Glutamatergic neuron (in vitro differentiated cells): ENCODE results near the gene DRGX. TPM values are rescaled to one million over a fixed set of nuclear protein-coding genes. Genes with fewer than 3 reads are reported as not detected.

Experiments used
- DNase-seq: peaks from one replicate; pipeline ENCODE4 v3.0.0; 2022
- H3K27ac Mint-ChIP-seq: one replicate; pipeline ENCODE4 v1.8.0; 2020; ENCODE audit warnings: mild to moderate bottlenecking, mixed read lengths, inconsistent platforms; ENCODE audit not compliant: unreplicated experiment
- H3K27me3 Mint-ChIP-seq: one replicate; pipeline ENCODE4 v1.8.0; 2020; ENCODE audit warnings: mild to moderate bottlenecking, moderate library complexity, mixed read lengths, inconsistent platforms; ENCODE audit not compliant: unreplicated experiment
- H3K36me3 Mint-ChIP-seq: one replicate; pipeline ENCODE4 v1.8.0; 2020; ENCODE audit warnings: mild to moderate bottlenecking, mixed read lengths, inconsistent platforms; ENCODE audit not compliant: unreplicated experiment
- H3K4me1 Mint-ChIP-seq: one replicate; pipeline ENCODE4 v1.8.0; 2020; ENCODE audit warnings: mild to moderate bottlenecking, low read depth, mixed read lengths, inconsistent platforms; ENCODE audit not compliant: unreplicated experiment
- H3K4me3 Mint-ChIP-seq: one replicate; pipeline ENCODE4 v1.8.0; 2020; ENCODE audit warnings: mild to moderate bottlenecking, mixed read lengths, inconsistent platforms; ENCODE audit not compliant: unreplicated experiment
- H3K9me3 Mint-ChIP-seq: one replicate; pipeline ENCODE4 v1.8.0; 2020; ENCODE audit warnings: mild to moderate bottlenecking, moderate library complexity, mixed read lengths, inconsistent platforms; ENCODE audit not compliant: unreplicated experiment
- total RNA-seq: library from RNA; stranded (reverse); fragmentation: NEBNext Ultra II Directional; extraction: Animal tissue kit (Norgen Biotek cat#: 25700); gene quantifications from one replicate; pipeline ENCODE4 v1.2.1, GENCODE V29; 2021; ENCODE audit not compliant: unreplicated experiment
- TF ChIP-seq, protein P1 (sequence below): fragments of 200-600 bp; sonication (generic); IDR thresholded peaks from one replicate; pipeline ENCODE4 v1.5.0; 2021; ENCODE audit not compliant: partially characterized antibody, unreplicated experiment

The DRGX gene
- total RNA-seq, 1 donor from 2014 or later = 65.2 TPM

DNA sequence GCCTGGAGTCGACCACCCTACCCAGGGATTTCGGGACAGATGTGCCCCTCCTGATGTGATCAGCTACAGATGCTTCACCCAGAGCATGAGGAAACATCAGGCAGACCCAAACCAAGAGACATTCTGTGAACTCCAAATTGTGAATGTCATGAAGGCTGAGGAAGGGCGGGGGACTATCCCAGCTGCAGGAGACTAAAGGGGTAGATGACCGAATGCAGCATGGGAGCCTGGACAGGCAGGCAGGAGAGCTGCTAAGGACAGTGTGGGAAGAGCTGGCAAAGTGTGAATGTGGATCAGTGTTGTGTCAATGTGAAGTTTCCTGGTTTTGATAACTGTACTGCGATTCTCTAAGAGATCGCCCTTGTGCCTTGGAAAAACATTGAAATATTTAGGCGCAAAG lies 19.2 kb upstream of the DRGX start:
- Mint-ChIP-seq H3K4me3 (no peak overlapping the region), H3K27me3 (peaks cover 5% of the 10 kb centered on the region), H3K4me1 (no peaks in the 10 kb centered on the region), H3K36me3 (no peaks in the 10 kb centered on the region), H3K27ac (no peak overlapping the region), H3K9me3 (peaks cover 1% of the 10 kb centered on the region)
- TF ChIP-seq, protein P1, sequence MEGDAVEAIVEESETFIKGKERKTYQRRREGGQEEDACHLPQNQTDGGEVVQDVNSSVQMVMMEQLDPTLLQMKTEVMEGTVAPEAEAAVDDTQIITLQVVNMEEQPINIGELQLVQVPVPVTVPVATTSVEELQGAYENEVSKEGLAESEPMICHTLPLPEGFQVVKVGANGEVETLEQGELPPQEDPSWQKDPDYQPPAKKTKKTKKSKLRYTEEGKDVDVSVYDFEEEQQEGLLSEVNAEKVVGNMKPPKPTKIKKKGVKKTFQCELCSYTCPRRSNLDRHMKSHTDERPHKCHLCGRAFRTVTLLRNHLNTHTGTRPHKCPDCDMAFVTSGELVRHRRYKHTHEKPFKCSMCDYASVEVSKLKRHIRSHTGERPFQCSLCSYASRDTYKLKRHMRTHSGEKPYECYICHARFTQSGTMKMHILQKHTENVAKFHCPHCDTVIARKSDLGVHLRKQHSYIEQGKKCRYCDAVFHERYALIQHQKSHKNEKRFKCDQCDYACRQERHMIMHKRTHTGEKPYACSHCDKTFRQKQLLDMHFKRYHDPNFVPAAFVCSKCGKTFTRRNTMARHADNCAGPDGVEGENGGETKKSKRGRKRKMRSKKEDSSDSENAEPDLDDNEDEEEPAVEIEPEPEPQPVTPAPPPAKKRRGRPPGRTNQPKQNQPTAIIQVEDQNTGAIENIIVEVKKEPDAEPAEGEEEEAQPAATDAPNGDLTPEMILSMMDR = no peak
- DNase-seq = no peak

DNA sequence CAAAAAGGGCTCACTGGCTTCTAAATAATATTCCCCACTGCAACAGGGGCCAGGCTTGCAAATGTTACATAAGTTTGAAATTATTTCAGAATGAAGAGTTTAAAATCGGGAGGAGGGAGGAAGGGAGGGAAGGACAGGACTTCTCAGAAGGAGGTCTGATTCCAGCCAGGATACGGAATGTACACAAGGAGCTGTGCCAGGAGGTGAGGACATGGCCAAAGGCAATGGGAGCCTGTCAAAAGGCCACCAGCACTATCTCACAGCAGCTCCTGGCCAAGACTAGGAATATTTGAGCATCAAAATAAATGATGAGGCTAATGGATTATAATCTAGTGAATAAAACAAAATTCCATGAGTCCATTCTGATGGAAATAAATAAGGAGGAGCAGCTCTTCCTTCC lies 18.6 kb upstream of the DRGX start:
- Mint-ChIP-seq H3K36me3 (no peaks in the 10 kb centered on the region), H3K9me3 (peaks cover 1% of the 10 kb centered on the region), H3K27me3 (peaks cover 5% of the 10 kb centered on the region), H3K27ac (no peak overlapping the region), H3K4me3 (no peak overlapping the region), H3K4me1 (peaks cover 2% of the 10 kb centered on the region)
- TF ChIP-seq, protein P1 = no peak
- DNase-seq = no peak

DNA sequence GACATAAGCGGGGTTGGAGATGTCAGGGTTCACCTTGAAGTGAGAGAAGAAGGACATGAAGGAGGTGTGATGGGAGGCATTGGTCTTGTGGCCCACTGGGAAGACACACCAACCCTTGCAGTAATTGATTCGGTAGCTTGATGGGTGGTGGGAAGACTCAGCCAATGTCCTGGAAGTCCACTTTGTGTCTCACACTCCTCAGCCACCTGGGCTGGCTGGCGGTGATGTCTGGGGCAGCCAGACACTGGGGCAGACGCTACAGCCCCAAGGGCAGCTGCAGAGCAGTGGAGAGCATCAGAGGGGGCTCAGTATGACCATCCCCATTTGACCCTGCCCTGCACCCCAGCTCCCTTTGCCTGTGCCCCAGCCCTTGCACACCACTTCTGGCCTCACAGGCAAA lies 16.7 kb upstream of the DRGX start:
- H3K4me3 Mint-ChIP-seq = no peak overlapping the region
- H3K9me3 Mint-ChIP-seq = peaks cover 3% of the 10 kb centered on the region
- TF ChIP-seq, protein P1 = no peak
- peaks cover 14% of the 10 kb centered on the region for H3K4me1 Mint-ChIP-seq
- H3K27ac Mint-ChIP-seq = no peak overlapping the region
- peaks cover 8% of the 10 kb centered on the region for H3K27me3 Mint-ChIP-seq
- no peak for DNase-seq
- H3K36me3 Mint-ChIP-seq = no peaks in the 10 kb centered on the region

DNA sequence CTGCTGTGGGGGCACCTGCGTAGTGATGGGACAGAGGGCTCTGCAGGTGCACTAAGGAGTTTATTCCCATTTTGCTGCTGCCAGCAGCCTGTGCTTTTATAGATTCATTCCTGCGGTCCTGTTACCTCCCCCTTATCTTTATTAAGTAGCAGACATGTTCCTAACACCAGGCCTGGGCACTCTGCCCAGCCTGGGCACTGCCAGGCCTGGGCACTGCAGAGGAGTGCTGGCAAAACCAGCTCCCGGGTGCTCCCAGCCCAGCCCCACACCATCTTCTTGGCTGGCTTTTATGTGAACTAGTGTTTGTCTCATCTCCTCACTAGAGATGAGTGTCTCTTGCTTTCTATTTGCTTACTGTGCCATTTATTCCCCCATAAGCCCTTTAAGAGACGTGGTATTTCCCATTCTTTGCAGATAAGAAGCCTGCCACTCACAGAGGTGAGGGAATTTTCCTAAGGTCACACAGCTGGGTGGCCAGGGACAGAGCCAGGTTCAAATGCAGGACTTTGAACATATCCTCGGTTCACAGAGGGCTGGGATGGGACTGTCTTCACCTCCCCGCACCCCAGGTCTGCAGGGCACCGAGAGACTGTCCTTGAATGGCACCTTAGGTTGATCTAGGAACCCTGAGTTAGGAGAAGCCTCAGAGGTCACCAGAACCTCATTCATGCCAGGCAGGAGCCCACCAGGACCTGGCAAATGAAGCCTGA lies 14.6 kb upstream of the DRGX start:
- TF ChIP-seq, protein P1 = no peak
- no peaks in the 10 kb centered on the region for H3K36me3 Mint-ChIP-seq
- H3K9me3 Mint-ChIP-seq = peaks cover 10% of the 10 kb centered on the region
- H3K4me1 Mint-ChIP-seq = peaks cover 25% of the 10 kb centered on the region
- H3K27me3 Mint-ChIP-seq = peaks cover 15% of the 10 kb centered on the region
- H3K4me3 Mint-ChIP-seq = no peak overlapping the region
- DNase-seq = no peak
- H3K27ac Mint-ChIP-seq = no peak overlapping the region

DNA sequence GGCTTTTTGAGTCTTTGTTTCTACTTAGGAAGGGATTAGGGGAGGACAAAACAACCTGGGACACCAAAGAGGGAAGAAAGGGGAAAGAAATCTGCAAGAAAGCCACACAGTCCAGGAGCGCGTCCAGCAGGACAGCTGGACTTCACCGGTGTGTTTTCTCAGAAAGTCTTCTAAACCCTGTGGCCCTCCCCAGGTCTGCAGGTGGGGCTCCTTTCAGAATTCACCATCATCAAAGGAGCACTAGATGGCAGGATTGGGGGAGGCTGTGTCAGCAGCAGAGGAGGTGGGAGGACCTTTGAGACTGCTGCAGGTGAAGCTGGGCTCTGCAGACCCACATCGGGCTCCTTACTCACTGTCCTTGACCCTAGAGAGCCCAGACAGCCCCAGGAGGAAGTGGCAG lies 13.9 kb upstream of the DRGX start:
- DNase-seq = no peak
- TF ChIP-seq, protein P1 = no peak
- peaks cover 31% of the 10 kb centered on the region for H3K4me1 Mint-ChIP-seq
- no peaks in the 10 kb centered on the region for H3K36me3 Mint-ChIP-seq
- no peak overlapping the region for H3K27ac Mint-ChIP-seq
- no peak overlapping the region for H3K4me3 Mint-ChIP-seq
- H3K27me3 Mint-ChIP-seq = peaks cover 15% of the 10 kb centered on the region
- peaks cover 10% of the 10 kb centered on the region for H3K9me3 Mint-ChIP-seq
